ENCODE measurements around the gene SEMA4B. TPM values are rescaled to one million over a fixed set of nuclear protein-coding genes. Genes with fewer than 3 reads are reported as not detected.

SEMA4B gene
- total and polyA plus RNA-seq, 9 of the 15 experiments (the other 6 are each of a cell fraction or from before 2014, with no cell fraction given), result 1.3 to 33.6 (median 11.0) TPM

GRCh38 chr15:90227336-90227735, 26.2 kb downstream of the SEMA4B start (continued):
- no peak for TF ChIP-seq HNRNPH1 (optimal IDR thresholded peaks at IDR 0.05; ENCODE audit: low read depth, low read length)
- no peak for TF ChIP-seq POLR2AphosphoS2 (IDR thresholded peaks at IDR 0.05; ENCODE audit: low read length)
- TF ChIP-seq SIX5 (IDR thresholded peaks at IDR 0.05; ENCODE audit: borderline replicate concordance in 1 of 2, insufficient read depth in 1 of 2, low read depth in 1 of 2, low read length in 2 of 2), result no peak
- TF ChIP-seq FOXJ2 (tag; IDR thresholded peaks at IDR 0.05), result no peak

DNA sequence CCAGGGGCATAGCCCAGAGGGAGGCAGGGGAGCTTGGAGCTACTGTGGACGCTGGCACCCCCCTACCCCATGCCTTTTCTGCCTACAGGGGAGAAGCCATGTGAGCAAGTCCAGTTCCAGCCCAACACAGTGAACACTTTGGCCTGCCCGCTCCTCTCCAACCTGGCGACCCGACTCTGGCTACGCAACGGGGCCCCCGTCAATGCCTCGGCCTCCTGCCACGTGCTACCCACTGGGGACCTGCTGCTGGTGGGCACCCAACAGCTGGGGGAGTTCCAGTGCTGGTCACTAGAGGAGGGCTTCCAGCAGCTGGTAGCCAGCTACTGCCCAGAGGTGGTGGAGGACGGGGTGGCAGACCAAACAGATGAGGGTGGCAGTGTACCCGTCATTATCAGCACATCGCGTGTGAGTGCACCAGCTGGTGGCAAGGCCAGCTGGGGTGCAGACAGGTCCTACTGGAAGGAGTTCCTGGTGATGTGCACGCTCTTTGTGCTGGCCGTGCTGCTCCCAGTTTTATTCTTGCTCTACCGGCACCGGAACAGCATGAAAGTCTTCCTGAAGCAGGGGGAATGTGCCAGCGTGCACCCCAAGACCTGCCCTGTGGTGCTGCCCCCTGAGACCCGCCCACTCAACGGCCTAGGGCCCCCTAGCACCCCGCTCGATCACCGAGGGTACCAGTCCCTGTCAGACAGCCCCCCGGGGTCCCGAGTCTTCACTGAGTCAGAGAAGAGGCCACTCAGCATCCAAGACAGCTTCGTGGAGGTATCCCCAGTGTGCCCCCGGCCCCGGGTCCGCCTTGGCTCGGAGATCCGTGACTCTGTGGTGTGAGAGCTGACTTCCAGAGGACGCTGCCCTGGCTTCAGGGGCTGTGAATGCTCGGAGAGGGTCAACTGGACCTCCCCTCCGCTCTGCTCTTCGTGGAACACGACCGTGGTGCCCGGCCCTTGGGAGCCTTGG, 27.0 kb downstream of the SEMA4B start:
- Histone ChIP-seq H2AFZ (ENCODE audit: low read depth, low read length) (no peak overlapping the region), H3K27ac (ENCODE audit: extremely low read depth, low read depth, low read length) (no peak overlapping the region), H3K9me1 (ENCODE audit: control insufficient read depth, insufficient read depth, low read length) (no peaks in the 10 kb centered on the region), H3K9ac (ENCODE audit: insufficient read depth in 1 of 2, low read depth in 2 of 2, low read length in 2 of 2) (peak overlapping the region in 1 of 2 experiments; percentile 50; a peak in 2 of 4 replicates), H3K79me2 (ENCODE audit: control insufficient read depth, insufficient read depth, low read length) (peaks cover 19% of the 10 kb centered on the region), H3K4me3 (no peak overlapping the region), H3K36me3 (ENCODE audit: control insufficient read depth, insufficient read depth, low read length) (peaks cover 92% of the 10 kb centered on the region), H3K4me1 (replicated peaks in 1 of 2; ENCODE audit: control insufficient read depth in 2 of 2, insufficient read depth in 2 of 2, low read length in 2 of 2) (peaks cover 7 to 38% of the 10 kb centered on the region in 2 experiments; a peak in 3 of 5 replicates), H3K9me3 (replicated peaks; ENCODE audit: control insufficient read depth, insufficient read depth, low read depth, low read length) (no peaks in the 10 kb centered on the region), H4K20me1 (replicated peaks; ENCODE audit: control insufficient read depth, insufficient read depth, low read length) (0 out of 2 replicates have a peak, but pooled peaks cover 4% of the 10 kb centered on the region), H3K27me3 (ENCODE audit: control insufficient read depth in 2 of 2, insufficient read depth in 2 of 2, low read length in 2 of 2) (no peaks in the 10 kb centered on the region), H3K4me2 (ENCODE audit: insufficient read depth, low read length) (no peak overlapping the region)
- BruUV-seq (replicated peaks), result no TSS peak
- in situ Hi-C loops (cut with MboI), result no loop called here
- FAIRE-seq, result no peak
- POLR2A ChIA-PET, result interaction anchor here (0.6 to 0.9 kb wide), 4 partner anchors 8 to 251 kb away, joined by 3 read pairs; partner anchors contain the start of gene SEMA4B
- intact Hi-C loops (cut with micrococcal nuclease), result no loop called here
- TF ChIP-seq, protein P1, sequence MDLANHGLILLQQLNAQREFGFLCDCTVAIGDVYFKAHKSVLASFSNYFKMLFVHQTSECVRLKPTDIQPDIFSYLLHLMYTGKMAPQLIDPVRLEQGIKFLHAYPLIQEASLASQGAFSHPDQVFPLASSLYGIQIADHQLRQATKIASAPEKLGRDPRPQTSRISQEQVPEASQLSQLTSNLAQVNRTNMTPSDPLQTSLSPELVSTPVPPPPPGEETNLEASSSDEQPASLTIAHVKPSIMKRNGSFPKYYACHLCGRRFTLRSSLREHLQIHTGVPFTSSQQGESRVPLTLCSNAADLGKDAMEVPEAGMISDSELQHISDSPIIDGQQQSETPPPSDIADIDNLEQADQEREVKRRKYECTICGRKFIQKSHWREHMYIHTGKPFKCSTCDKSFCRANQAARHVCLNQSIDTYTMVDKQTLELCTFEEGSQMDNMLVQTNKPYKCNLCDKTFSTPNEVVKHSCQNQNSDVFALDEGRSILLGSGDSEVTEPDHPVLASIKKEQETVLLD (IDR thresholded peaks at IDR 0.05), result no peak
- TF ChIP-seq TRIM28 (IDR thresholded peaks at IDR 0.05), result no peak
- TF ChIP-seq POLR2G (IDR thresholded peaks at IDR 0.05; ENCODE audit: low read depth, low read length), result peak; percentile 63
- ATAC-seq, result no peak
- CTCF ChIA-PET (ENCODE audit: low intra/inter-chr PET ratio), result no interaction called here
- 92% methylated on average over 33 of the region's 38 CpGs for WGBS (ENCODE audit: insufficient coverage, low coverage, missing lambda C conversion rate)
- DNase-seq (ENCODE audit: extremely low read depth in 1 of 4, low spot score in 3 of 4), result no peak
